ENCODE measurements around the gene AQP2.

The AQP2 gene

DNA sequence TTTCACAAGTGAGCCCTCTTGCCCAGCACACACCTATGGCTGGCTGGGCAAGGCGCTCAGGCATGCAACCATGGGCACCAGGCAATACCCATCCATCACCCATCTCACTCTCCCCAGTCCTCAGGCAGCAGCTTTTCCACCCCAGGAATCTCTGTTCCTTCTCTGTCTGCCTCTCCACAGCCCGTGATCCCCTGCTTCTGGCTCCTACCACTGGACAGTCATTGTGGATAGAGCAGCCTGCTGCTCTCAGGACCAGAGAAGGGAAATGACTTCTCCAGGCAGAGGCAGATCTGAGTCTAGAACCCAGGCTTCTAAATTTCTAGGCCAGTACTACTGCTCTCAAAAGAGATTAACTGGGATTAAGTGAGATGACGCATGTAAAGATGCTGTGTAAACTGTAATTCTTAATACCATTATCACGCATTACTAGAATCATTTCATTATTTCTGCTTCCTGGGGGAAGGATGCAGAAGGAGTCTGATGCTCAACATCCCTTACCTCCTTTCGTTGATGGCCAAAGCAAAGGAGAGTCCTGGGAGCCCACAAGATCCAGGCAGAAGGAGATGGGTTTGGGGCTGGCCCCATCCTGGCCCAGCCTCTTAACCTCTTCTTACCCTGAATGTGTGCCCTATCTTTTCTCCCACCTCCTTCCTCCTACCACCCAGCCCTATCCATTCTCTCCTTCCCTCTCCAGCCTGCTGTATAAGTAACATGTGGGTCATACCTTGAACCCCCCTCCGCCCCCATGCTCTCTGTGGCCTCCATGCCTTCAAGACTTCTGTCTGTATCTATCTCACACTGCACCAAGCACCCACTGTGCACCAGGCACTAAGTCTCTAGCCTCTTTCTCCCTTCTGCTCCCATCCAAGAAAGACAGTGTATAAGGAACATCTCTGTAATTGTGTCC, 6.4 kb downstream of the AQP2 start:
- DNase-seq = no peak

- DNase-seq = no peak
Measured at GRCh38 chr12:49957570-49957967, 7.0 kb downstream of the AQP2 start.

GRCh38 chr12:49959685-49960473, 9.3 kb downstream of the AQP2 start:
- no peak for DNase-seq

- no peak for DNase-seq
Measured at GRCh38 chr12:49960474-49961110, 10.1 kb downstream of the AQP2 start.

GRCh38 chr12:49961111-49961922, 10.8 kb downstream of the AQP2 start, which contains the start of gene AQP5:
Gene AQP5, plus strand, starts transcription at chr12:49961872. Its CDS starts 146 bp downstream, at chr12:49962018.
- DNase-seq = no peak

DNA sequence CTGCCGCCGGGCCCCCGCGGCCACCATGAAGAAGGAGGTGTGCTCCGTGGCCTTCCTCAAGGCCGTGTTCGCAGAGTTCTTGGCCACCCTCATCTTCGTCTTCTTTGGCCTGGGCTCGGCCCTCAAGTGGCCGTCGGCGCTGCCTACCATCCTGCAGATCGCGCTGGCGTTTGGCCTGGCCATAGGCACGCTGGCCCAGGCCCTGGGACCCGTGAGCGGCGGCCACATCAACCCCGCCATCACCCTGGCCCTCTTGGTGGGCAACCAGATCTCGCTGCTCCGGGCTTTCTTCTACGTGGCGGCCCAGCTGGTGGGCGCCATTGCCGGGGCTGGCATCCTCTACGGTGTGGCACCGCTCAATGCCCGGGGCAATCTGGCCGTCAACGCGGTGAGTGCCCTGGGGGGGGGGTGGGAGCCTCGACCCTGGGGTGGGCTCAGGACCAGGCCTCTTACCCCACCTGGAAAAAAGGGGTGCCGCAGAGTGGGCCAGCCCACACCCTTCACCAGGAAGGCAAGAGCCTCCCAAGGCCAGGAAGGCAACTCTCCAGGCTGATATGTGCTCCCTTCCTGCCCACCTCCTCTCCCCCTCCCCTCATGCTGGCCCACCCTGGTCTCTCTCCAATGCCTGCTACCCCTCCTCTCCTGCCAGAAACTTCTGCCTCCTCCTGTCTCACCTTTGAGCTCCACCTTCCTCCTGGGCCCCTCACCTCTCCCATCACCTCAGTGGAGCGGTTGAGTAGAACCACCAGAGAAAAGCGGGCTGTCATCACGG, 11.6 kb downstream of the AQP2 start:
- DNase-seq = no peak

DNA sequence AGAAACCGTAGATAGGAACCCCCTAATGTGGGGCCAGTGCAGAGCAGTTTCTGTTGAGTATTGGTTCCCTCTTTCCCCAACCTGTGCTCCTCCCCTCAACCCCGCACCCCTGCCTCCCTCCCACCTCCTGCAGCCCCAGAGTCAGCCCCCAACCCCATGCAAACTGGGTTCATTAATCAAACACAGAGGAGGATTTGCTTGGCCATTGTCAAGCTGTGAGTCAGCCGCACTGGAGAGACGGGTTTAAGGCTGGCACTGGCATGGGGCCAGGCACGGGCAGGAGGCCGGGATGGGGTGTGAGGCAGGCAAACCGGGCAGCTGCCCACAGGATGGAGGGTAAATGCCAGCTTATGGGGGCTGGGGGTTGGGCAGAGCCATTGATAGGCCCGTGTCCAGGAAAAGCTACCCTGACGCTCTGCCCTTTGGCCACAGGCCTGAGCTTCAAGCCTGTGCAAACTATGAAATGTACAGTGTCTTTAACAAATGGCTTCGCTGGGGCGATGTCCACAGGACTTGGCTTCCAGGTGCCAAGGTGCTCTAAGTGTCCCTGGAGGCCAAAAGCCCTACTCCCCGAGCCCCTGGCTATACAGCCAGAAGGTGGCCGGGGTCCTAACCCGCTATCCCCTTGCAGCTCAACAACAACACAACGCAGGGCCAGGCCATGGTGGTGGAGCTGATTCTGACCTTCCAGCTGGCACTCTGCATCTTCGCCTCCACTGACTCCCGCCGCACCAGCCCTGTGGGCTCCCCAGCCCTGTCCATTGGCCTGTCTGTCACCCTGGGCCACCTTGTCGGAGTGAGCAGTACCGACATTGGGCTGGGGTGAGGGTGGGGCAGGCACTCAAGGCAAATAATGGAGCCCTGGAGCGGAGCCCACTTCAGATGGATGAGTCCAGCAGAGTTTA, 12.6 kb downstream of the AQP2 start:
- DNase-seq = peak in 6 of 14 donors; percentile 10 to 67 (median 22)

DNA sequence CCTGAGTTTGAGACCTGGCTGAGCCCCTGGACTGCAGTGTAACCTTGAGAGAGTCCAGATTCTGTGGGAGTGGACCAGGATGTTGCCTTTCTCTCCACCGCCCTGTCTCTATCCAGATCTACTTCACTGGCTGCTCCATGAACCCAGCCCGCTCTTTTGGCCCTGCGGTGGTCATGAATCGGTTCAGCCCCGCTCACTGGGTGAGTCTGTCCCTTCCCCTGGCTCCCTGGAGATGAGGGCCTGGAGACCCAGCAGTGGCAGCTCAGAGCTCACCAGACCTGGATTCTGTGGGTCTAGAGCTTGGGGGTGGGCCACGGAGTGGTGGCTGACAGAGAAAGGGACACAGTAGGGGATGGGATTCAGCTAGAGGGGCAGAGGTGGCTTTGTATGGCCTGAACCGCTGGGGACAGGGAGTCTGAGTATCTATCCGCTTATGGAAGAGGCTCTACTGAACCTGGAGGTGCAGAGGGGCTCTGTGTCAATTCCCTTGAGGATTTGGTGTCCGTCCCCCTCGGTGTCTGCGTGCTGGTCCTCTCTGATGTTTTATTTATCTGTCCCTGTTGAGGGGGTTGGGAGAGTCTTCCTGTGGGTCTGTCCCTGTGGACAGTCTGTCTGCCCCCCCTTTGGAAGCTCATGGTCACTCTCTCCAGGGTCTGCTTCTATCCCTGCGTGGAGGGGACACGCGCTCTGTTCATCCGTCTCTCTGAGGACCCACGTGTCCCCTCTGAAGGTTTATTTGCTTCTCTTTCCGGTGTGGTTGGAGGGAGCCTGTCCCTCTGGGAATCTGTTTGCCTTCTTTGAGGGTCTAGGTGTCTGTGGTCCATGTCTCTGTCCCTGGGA, 13.7 kb downstream of the AQP2 start:
- no peak for DNase-seq

- DNase-seq = no peak
Measured at GRCh38 chr12:49964849-49965624, 14.5 kb downstream of the AQP2 start.

DNA sequence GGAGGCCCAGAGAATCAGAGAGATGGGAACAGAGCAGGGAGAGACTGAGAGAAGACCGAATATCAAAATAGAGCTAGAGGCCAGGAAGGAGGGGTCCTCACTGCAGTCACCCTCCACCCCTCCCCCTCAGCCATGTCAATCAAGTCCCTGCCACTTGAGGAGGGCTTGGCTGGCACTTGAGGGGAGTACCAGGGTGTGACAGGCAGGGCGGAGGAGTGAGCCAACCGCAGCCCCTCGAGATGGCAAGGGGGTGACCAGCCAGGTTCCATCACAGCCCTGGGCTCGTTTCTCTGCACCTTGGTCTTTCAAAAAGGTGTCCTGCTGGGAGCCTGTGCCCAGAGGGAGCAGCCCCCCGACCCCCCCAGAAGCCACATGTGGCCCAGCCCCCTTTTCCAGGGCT, 15.3 kb downstream of the AQP2 start:
- DNase-seq = no peak

GRCh38 chr12:49966511-49967041, 16.0 kb downstream of the AQP2 start:
- no peak for DNase-seq

DNA sequence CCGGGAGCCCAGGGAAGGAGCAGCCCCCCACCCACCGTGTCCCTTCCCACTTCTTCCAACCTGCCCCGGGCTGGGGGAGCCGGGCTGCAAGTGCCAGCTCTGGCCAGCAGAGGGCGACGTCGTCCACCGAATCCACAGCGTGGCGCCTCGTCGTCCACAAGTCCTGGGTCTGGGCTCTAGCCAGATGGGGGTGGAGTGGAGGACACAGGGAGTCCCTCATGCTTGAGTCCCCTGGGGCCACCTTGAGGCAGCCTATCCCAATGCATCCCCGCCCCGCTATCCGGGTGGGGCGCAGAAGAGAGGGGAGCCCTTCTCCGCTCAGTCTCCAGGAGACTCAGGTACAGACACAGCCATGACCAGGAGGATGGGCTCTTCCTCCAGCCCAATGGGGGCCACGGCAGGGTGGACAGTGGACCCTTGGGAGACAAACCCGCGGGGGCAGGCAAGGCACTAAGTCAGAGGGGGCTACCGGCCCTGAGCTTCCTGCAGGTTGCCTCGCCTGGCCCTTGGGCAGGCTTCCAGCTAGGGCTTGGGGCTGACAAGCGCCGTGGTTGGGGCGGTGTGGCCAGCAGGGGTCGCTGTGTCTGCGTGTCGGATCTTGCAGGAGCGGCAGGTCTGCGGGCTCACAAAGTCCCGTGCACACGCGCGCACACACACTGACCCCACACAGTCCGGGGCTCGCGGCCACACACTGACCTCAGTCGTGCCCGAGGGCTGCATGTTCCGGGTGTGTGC, 16.7 kb downstream of the AQP2 start:
- DNase-seq = peak; percentile 25 to 96 (median 85)

- DNase-seq = no peak
Measured at GRCh38 chr12:49967777-49968250, 17.3 kb downstream of the AQP2 start.

GRCh38 chr12:49968471-49968870, 17.9 kb downstream of the AQP2 start:
- peak in 1 of 14 donors; percentile 45 for DNase-seq

GRCh38 chr12:49969027-49969426, 18.5 kb downstream of the AQP2 start:
- DNase-seq = peak in 11 of 14 donors; percentile 33 to 86 (median 61)

DNA sequence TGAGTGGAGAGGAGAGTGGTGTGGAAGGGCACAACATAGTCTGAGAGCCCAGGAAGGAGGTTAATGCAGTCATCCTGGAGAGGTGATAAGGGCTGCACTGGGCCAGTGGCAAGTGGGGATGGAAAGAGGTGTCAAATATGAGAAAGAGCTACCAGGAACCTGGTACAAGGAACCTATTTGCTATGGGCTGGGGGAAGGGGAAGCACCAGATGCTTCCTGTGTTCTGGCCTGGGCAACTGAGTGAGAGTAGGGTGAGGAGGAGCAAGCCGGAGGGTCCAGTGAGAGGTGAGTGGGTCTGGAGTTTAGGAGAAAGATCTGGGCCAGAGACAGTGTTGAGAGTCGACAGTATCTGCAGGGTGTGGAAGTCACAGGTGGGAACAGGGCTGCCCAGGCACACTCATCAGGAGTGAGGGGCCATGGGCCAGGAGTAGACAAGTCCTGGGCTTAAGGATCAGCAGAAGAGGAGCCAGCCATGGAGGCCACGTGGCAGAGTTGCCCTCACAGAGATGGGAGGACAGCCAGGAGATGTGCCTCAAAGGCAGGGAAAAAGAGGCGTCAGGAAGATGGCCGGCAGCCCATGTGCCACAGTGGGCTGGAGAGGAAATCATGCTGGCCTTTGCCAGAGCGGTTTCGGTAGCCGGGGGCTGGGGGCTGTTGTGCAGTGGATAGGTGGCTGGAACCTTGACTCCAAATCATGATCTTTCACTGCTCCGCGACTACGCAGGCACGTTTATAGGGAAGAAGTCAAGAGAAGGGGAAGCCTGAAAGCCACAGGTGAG, 19.3 kb downstream of the AQP2 start:
- DNase-seq = peak in 3 of 14 donors; percentile 21 to 36 (median 34)

All from C1 segment of cervical spinal cord (tissue), 14 donors.